NCI-H1694 (cell line): ENCODE results near the gene KCNQ1.

Experiments
- DNase-seq: peaks from one replicate; lab custom pipeline; 2025; lab: John Stamatoyannopoulos, UW

The KCNQ1 gene

GRCh38 chr11:2441171-2441570, 3.6 kb upstream of the KCNQ1 start:
- DNase-seq, result no peak

- DNase-seq, result no peak
Measured at GRCh38 chr11:2442589-2442988, 2.2 kb upstream of the KCNQ1 start.

- DNase-seq, result no peak
Measured at GRCh38 chr11:2443406-2443805, 1.4 kb upstream of the KCNQ1 start.

- no peak for DNase-seq
Measured at GRCh38 chr11:2443881-2444820, 657 bp upstream of the KCNQ1 start, which contains the start of gene TRPM5. TRPM5 (minus strand) TSS chr11:2444514; CDS start chr11:2423036, 21,478 bp downstream.

GRCh38 chr11:2445746-2446551, 1.1 kb downstream of the KCNQ1 start:
- DNase-seq, result no peak

- no peak for DNase-seq
Measured at GRCh38 chr11:2446590-2447252, 1.9 kb downstream of the KCNQ1 start.

- DNase-seq, result no peak
Measured at GRCh38 chr11:2447253-2447950, 2.6 kb downstream of the KCNQ1 start.

- DNase-seq, result no peak
Measured at GRCh38 chr11:2447951-2448650, 3.3 kb downstream of the KCNQ1 start.

GRCh38 chr11:2448661-2449547, 4.1 kb downstream of the KCNQ1 start:
- no peak for DNase-seq

- no peak for DNase-seq
Measured at GRCh38 chr11:2449548-2450320, 4.9 kb downstream of the KCNQ1 start.

GRCh38 chr11:2450321-2451041, 5.7 kb downstream of the KCNQ1 start:
- DNase-seq, result no peak

- DNase-seq, result no peak
Measured at GRCh38 chr11:2451336-2451735, 6.5 kb downstream of the KCNQ1 start.

- no peak for DNase-seq
Measured at GRCh38 chr11:2451916-2452315, 7.1 kb downstream of the KCNQ1 start.

GRCh38 chr11:2452321-2453012, 7.7 kb downstream of the KCNQ1 start:
- no peak for DNase-seq

GRCh38 chr11:2453436-2453835, 8.6 kb downstream of the KCNQ1 start:
- no peak for DNase-seq

GRCh38 chr11:2458321-2458720, 13.5 kb downstream of the KCNQ1 start:
- no peak for DNase-seq

- no peak for DNase-seq
Measured at GRCh38 chr11:2459016-2459725, 14.4 kb downstream of the KCNQ1 start.
